Cardiac muscle cell (in vitro differentiated cells and primary cell): ENCODE data around the gene PLK2. TPM values are rescaled to one million over a fixed set of nuclear protein-coding genes. Genes with fewer than 3 reads are reported as not detected.

Experiments
- DNase-seq, 2 donors: peaks; one replicate each; pipeline versions ENCODE4 v3.0.0 to v3.0.0-alpha.2; 2010 to 2017; ENCODE audit warnings: low read depth in 1 of 2, low spot score in 1 of 2
- H3K27ac ChIP-seq: fragments of 200-600 bp; sonication (generic); 2 replicates; pipeline ENCODE4 v1.5.1; 2016
- H3K27me3 ChIP-seq: fragments of 200-600 bp; sonication (generic); 2 replicates; pipeline ENCODE4 v1.6.0; 2016; ENCODE audit warnings: control low read depth
- H3K36me3 ChIP-seq: fragments of 200-600 bp; sonication (generic); 2 replicates; pipeline ENCODE4 v1.5.1; 2016; ENCODE audit warnings: control low read depth
- H3K4me1 ChIP-seq: fragments of 200-600 bp; sonication (generic); 2 replicates; pipeline ENCODE4 v1.8.1; 2017; ENCODE audit warnings: low read depth, mild to moderate bottlenecking, mixed run types
- H3K4me3 ChIP-seq: fragments of 200-600 bp; sonication (generic); 2 replicates; pipeline ENCODE4 v1.5.1; 2016; ENCODE audit warnings: mild to moderate bottlenecking
- H3K9me3 ChIP-seq: fragments of 200-600 bp; sonication (generic); 2 replicates; pipeline ENCODE4 v1.5.1; 2017; ENCODE audit warnings: low read depth, mild to moderate bottlenecking, control low read depth
- polyA plus RNA-seq: library from polyadenylated mRNA; unstranded; fragments of >200 nt; fragmentation: Nextera tagmentation; extraction: Ambion mirVana; gene quantifications from 2 replicates; pipeline ENCODE4 v1.2.1, GENCODE V29; 2016
- total RNA-seq: library from RNA; depleted of rRNA; stranded (reverse); fragments of >200 nt; gene quantifications from 2 replicates; pipeline ENCODE4 v1.2.3, GENCODE V29; 2016
- TF ChIP-seq, protein P1 (sequence below): IDR thresholded peaks from 2 replicates; pipeline ENCODE4 v1.5.1; 2012; ENCODE audit warnings: low read depth, mild to moderate bottlenecking, low read length

PLK2 gene
- total and polyA plus RNA-seq, 2 experiments from 2014 or later: 25.1 to 147 TPM

DNA sequence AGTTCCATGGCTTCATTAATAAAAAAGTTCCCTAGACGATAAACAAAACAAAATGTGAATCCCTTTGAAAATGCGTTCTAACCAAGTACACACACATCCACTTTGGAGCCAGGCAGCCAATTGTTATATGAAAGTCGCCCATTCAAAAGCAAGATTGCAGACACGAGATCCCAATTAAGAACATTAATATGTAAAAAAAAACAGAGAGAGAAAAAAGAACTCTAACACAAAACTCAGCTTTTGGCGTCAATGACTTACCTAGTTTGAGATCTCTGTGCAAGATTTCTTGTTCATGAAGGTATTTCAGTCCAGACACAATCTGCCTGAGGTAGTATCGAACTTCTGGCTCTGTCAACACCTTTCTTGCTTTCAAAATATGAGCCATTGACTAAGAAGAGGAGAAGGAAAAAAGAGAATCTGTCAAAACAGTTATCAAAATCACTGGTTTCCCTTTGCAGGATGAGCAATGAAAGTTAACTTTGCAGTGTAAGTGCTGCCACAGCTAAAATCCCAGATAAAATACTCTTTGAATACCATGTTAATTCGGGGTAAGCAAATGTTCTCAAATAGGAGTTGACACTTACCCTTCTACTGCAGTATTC lies 1.6 kb downstream of the PLK2 start:
- H3K4me1 ChIP-seq: no peaks in the 10 kb centered on the region
- peaks cover 32% of the 10 kb centered on the region for H3K36me3 ChIP-seq
- H3K27ac ChIP-seq: no peak overlapping the region
- peak overlapping the region; percentile 79 for H3K4me3 ChIP-seq
- TF ChIP-seq, protein P1, sequence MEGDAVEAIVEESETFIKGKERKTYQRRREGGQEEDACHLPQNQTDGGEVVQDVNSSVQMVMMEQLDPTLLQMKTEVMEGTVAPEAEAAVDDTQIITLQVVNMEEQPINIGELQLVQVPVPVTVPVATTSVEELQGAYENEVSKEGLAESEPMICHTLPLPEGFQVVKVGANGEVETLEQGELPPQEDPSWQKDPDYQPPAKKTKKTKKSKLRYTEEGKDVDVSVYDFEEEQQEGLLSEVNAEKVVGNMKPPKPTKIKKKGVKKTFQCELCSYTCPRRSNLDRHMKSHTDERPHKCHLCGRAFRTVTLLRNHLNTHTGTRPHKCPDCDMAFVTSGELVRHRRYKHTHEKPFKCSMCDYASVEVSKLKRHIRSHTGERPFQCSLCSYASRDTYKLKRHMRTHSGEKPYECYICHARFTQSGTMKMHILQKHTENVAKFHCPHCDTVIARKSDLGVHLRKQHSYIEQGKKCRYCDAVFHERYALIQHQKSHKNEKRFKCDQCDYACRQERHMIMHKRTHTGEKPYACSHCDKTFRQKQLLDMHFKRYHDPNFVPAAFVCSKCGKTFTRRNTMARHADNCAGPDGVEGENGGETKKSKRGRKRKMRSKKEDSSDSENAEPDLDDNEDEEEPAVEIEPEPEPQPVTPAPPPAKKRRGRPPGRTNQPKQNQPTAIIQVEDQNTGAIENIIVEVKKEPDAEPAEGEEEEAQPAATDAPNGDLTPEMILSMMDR: no peak
- peak in 1 of 2 donors; percentile 41 for DNase-seq
- no peaks in the 10 kb centered on the region for H3K9me3 ChIP-seq
- H3K27me3 ChIP-seq: no peaks in the 10 kb centered on the region

DNA sequence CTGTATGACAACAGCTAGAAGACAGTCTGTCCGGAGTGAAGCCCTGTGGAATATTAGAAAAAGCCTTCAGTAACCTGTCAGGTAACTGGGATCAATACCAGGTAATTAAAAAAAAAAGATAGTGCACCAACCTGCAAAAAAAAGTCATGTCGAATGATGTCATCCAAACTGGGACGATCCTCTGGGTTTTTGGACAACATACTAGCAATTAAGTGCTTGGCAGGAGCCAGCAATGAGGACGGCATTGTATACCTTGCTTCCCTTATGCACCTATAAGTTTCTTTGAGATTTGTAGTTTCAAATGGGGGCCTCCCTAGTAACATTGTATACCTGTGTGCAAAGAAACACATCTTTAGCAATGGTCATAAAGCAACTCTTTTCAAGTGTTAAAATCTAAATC lies 2.8 kb downstream of the PLK2 start:
- H3K27ac ChIP-seq: no peak overlapping the region
- H3K9me3 ChIP-seq: no peaks in the 10 kb centered on the region
- DNase-seq: peak in 1 of 2 donors; percentile 62
- H3K4me3 ChIP-seq: no peak overlapping the region
- H3K4me1 ChIP-seq: no peaks in the 10 kb centered on the region
- H3K36me3 ChIP-seq: peaks cover 32% of the 10 kb centered on the region
- TF ChIP-seq, protein P1: no peak
- no peaks in the 10 kb centered on the region for H3K27me3 ChIP-seq

DNA sequence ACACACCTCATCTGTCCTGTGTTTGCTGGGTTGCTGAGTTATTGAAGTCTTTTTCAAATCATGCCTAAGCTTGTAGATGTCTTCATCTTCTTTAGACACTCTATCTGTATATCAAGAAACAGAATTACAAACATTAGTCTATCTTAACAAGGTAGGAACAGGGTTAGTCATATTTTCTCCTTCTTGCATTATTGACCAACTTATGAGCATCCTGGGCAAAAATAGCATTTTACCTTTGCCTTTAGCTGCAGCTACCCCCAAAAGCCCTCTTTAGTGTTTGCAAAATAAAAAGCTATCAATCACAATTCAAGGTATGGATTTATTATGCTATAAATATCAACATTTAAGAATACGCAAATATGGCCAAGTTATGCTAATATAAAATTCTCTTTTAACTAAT lies 3.4 kb downstream of the PLK2 start:
- TF ChIP-seq, protein P1: no peak
- Histone ChIP-seq H3K4me1 (no peaks in the 10 kb centered on the region), H3K27me3 (no peaks in the 10 kb centered on the region), H3K9me3 (no peaks in the 10 kb centered on the region), H3K4me3 (no peak overlapping the region), H3K36me3 (peaks cover 32% of the 10 kb centered on the region), H3K27ac (no peak overlapping the region)
- DNase-seq: no peak

DNA sequence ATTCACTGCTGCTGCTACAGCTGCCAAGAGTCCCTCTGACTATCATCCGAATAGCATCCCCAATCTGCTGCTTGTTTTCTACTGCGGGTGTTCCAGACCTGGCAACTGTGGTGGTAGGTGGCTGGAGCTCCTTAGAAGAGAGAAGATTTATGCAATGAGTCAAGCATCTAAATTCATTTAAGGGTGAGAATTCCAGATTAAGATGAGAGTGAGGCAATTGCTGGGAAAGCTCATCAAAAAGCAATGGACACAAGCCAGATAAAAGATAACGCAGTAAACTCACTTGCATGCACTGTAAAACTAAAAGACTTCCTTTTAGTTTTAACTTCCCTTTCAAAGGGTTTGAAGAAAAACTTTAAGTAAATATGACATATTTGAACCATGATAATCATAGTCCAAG lies 3.9 kb downstream of the PLK2 start:
- H3K4me1 ChIP-seq: no peaks in the 10 kb centered on the region
- no peak overlapping the region for H3K4me3 ChIP-seq
- peak in 1 of 2 donors; percentile 63 for DNase-seq

DNA sequence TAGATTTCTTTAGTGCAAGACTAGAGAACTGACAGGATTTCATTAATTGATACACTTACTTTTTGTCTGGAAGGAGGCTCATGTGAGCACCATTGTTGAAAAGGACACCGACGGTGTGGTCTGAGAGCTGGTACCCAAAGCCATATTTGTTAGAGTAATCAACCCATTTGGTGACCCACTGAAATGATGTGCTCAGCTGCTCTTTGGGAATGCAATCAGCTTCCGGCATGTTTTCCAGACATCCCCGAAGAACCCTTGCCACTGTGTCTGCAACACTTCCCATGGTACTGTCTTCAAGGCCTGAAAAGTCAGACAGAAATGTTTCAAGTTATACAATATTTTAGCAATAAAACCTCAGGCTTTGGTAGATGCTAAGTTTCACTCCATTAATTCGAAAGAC lies 4.4 kb downstream of the PLK2 start:
- Histone ChIP-seq H3K27ac (no peak overlapping the region), H3K4me3 (no peak overlapping the region), H3K9me3 (no peaks in the 10 kb centered on the region), H3K36me3 (peaks cover 32% of the 10 kb centered on the region), H3K27me3 (no peaks in the 10 kb centered on the region), H3K4me1 (no peaks in the 10 kb centered on the region)
- peak in 1 of 2 donors; percentile 43 for DNase-seq
- TF ChIP-seq, protein P1: no peak

More for the DNA sequence above, 3.9 kb downstream of the PLK2 start:
- Histone ChIP-seq H3K9me3 (no peaks in the 10 kb centered on the region), H3K36me3 (peaks cover 32% of the 10 kb centered on the region), H3K27me3 (no peaks in the 10 kb centered on the region), H3K27ac (no peak overlapping the region)
- TF ChIP-seq, protein P1: no peak

DNA sequence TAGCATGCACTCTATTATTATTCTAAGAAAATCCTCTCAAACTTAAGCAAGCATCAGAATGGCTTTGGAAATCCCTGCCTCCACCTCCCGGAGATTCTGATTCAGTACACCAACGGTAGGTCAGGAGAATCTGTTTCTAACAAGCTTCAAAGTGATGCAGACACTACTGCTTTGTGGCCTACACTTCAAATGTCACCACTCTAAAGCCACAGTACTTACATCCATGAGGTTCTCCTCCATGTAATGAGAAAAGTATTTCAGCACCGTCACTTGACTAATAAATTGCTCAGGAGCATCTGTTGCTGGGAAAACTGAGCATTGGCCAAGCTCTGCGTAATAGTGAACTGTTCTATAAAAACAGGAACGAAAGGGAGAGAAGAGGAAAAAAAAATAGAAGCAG lies 4.8 kb downstream of the PLK2 start:
- Histone ChIP-seq H3K27me3 (no peaks in the 10 kb centered on the region), H3K36me3 (peaks cover 32% of the 10 kb centered on the region), H3K4me3 (no peak overlapping the region), H3K27ac (no peak overlapping the region), H3K4me1 (no peaks in the 10 kb centered on the region), H3K9me3 (no peaks in the 10 kb centered on the region)
- DNase-seq: peak; percentile 27 to 42
- TF ChIP-seq, protein P1: no peak
